GM12872 (cell line): ENCODE results near the gene PDZD2.
A peak's percentile ranks its signal among the peaks of the same experiment; 100 is the strongest.

Experiments
- CTCF ChIP-seq: IDR thresholded peaks from 3 replicates; pipeline ENCODE4 v1.5.1; 2011; ENCODE audit warnings: low read depth, mild to moderate bottlenecking, low read length, moderate library complexity; ENCODE audit not compliant: insufficient read depth

The PDZD2 gene

GRCh38 chr5:31655491-31655890 lies 16.6 kb downstream of the PDZD2 start:
- no peak for TF ChIP-seq CTCF

- TF ChIP-seq CTCF, result no peak
Observed at GRCh38 chr5:31656806-31657205, 17.9 kb downstream of the PDZD2 start.

- TF ChIP-seq CTCF, result no peak
Observed at GRCh38 chr5:31657315-31657979, 18.5 kb downstream of the PDZD2 start.

GRCh38 chr5:31661257-31661656 lies 22.3 kb downstream of the PDZD2 start:
- TF ChIP-seq CTCF, result no peak

GRCh38 chr5:31663519-31663918 lies 24.6 kb downstream of the PDZD2 start:
- TF ChIP-seq CTCF, result no peak

GRCh38 chr5:31664566-31664965 lies 25.6 kb downstream of the PDZD2 start:
- TF ChIP-seq CTCF, result peak; percentile 29; the same call in 1 of the 3 replicates

GRCh38 chr5:31671339-31671741 lies 32.4 kb downstream of the PDZD2 start:
- TF ChIP-seq CTCF, result no peak
